NOMO-1 treated with dmso at 0.1 percent for 144 hours (cell line): ENCODE data around the gene TMEM61.

Experiments
- DNase-seq: peaks from one replicate; lab custom pipeline; 2025; ENCODE audit not compliant: unreplicated experiment; lab: John Stamatoyannopoulos, UW

TMEM61 gene

DNA sequence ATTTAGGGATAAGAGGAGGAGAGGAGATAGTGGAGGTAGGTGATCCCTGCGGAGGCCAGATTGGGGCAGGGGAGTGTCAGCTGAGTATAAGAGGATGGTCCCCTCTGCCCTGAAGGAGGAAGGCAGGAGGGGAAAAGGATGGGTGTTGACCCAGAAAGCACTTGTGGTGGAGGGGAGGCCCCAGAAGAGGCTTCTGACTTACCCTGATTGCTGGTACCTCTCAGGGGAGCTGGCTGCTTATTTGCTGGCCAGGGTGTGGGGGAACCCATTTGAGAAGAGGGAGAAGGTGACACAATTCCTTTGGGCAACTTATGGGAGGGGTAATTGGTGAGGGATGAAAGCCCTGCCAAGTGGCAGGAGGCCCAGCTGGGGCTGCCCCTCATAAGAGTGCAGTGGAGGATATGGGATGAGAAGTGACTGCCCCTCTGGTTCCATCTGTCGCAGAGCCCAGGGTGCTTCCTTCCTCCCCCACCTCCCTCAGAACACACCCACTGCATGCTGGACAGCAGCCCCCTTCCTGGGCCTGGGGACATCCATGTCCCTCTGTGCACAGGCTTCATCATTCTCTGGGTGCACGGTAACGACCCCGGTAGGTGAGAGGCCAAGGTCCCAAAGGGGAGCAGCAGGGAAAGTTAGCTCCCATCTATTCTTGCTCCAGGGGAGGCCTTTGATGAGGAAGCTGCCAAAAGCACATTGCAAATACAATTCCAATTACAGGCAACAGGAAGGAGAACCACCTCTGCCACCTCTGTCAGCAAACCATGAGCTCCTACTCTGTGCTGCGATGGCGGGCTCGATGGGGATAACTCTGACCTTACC lies 57.5 kb downstream of the TMEM61 start:
- DNase-seq: no peak

- DNase-seq: no peak
Observed at GRCh38 chr1:55038552-55038838, 58.1 kb downstream of the TMEM61 start.

DNA sequence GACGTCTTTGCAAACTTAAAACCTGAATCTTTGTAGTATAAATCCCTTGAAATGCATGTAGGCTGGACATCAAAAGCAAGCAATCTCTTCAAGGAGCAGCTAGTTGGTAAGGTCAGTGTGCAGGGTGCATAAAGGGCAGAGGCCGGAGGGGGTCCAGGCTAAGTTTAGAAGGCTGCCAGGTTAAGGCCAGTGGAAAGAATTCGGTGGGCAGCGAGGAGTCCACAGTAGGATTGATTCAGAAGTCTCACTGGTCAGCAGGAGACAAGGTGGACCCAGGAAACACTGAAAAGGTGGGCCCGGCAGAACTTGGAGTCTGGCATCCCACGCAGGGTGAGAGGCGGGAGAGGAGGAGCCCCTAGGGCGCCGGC lies 58.5 kb downstream of the TMEM61 start:
- no peak for DNase-seq

GRCh38 chr1:55039342-55040082 lies 59.1 kb downstream of the TMEM61 start, which contains the start of gene PCSK9:
Gene PCSK9, plus strand, starts transcription at chr1:55039548. Its CDS starts 290 bp downstream, at chr1:55039838.
- DNase-seq: no peak

GRCh38 chr1:55040083-55040932 lies 59.9 kb downstream of the TMEM61 start:
- no peak for DNase-seq

DNA sequence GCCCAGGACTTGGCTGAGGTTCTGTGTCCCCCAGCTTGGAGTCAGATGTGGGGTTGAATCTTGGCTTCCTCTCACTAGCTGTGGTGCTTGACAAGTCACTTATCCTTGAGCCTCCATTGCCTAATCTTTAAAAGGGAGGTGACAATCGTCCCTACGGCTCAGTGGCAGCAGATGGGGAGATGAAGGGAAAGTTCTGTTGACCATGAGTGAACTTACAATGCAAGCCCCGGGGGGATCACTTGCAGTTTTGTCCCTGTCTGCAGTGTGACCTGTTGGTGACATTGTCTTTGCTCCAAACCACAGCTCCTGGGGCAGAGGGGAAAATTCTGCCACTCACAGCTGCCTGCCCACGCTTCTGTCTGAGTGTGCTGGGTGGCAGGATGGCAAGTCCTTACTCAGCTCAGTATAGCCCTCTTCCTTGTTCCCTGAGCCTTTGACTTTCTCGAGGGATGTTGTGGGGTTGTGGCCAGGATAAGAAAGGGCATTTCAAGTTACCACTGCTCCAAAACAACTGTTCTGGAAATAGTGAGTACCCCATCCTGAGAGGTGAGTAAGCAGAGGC lies 60.6 kb downstream of the TMEM61 start:
- DNase-seq: no peak

DNA sequence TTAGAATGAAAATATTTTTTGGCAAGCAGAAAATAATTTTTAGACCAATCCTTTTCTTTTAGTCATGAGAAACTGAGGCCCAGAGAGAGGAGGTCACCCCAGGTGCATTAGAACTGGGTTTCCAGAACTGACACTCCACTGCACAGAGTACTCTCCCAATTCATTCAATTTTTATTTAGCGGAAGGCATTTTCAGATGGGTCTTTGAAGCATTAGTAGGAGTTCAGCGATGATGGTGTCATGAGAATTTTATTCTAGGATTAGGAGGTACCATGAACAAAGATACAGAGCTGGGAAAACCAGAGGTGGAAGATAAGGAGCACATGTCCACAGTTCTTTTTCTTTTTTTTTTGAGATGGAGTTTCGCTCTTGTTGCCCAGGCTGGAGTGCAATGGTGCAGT lies 61.2 kb downstream of the TMEM61 start:
- DNase-seq: no peak
